GM21526 (cell line): ENCODE data around the gene EVC2.

Experiments used
- ATAC-seq: cut with Tn5 transposase; IDR thresholded peaks from one replicate; pipeline ENCODE4 v1.9.1; 2021; ENCODE audit warnings: moderate library complexity; ENCODE audit not compliant: unreplicated experiment, low FRiP score

Gene EVC2

DNA sequence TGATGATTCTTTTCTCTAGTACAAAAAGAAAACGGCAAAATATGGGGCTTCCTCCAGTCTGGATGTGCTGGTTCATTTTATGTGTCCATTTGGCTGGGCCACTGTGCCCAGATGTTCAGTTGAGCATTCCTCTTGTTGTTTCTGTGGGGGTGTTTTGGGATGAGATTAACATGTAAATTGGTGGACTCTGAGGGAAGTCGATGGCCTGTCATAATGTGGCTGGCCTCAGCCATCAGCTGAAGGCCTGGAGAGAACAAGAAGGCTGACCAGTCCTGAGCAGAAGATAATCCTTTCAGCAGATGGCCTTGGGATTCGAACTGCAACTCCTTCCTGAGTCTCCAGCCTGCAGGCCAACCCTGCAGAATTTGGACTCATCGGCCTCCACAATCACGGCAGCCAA is 136.7 kb downstream of the EVC2 start:
- ATAC-seq = no peak

DNA sequence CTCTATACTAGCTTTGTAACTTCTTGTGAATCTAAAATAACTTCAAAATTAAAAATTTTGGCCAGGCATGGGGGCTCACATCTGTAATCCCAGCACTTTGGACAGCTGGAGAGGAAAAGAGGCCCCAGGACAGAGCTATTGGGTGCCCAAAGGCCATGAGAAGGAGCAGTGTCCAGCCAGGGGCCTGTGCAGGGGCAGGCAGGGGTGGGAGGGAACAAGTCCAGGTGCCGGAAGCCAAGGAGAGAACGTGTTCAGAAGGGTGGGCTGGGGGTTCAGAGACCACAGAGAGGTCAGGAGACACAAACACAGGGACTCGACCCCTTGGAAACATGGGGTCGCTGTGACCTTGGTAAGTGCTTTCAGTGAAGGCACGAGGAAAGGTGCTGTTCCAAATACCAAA is 138.9 kb downstream of the EVC2 start:
- no peak for ATAC-seq

DNA sequence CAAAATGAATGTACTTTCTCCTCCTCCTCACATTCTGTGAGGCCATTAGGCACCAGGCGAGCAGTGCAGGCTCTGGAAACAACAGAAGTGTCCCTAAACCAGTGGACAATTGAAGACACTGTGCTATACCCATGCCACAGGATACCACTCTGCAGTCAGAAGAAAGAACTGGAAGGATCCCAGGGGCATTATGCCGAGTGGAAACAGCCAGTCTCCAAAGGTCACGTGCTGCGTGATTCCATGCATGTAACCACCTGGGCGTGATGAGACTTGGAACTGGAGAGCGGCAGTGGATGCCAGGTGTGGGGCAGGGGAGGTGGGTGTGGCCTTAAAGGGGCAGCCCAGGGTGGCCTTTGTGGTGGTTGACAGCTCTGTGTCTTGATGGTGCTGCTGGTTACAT is 139.4 kb downstream of the EVC2 start:
- no peak for ATAC-seq

DNA sequence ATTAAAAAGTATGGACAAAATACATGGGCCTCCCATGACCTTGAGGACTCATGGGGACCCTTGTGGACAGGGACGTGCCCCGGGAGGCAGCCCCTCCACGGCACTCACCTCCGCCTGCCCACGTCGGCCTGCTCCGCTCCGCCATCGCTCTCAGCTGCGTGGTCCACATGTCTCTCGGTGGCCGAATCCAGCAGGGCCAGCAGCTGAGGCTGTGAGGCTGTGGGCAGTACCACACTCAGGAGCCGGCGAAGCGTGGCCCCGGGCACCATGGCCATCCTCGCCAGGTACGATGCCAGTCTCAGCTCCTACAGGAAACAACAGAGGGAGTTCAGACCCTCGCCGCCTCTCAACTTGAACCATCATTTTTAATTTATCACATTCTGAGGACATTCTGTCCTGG is 140.0 kb downstream of the EVC2 start:
- no peak for ATAC-seq

DNA sequence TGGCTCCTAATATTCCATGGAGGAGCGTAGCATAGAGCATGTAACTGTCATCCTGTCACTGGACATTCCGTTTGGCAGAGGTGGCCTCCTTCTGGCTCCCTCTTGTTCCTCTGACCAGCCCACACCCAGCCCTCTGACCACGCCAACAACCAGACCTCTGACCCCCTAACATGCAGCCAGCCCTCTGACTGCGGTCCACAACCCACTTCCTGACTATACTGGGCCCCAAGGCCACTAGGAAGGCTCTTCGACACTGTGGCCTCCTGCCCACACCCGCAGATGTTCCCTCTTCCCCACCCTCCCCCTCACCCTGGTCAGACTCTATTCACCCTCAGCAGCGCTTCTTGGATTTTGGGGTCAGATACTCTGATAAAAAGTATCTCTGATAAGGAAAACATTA is 141.4 kb downstream of the EVC2 start:
- ATAC-seq = no peak

DNA sequence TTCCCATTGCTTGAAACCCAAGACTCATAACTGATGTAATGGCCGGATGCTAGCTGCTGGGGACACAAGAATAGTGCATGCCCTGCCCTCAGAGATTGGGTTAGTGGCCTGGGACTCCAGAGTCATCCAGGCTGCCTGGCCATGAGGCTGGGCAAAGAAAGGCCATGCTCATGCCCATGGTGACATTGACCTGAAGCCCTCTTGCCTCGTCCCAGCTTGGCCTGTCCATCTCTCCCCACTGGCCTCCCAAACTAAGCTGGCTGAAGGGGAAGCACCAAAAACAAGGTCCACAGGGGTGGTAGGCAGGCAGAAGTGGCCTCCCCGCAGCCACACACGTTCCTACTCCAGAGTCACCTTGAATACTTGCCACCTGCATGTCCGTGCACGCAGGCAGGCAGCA is 141.8 kb downstream of the EVC2 start:
- ATAC-seq = no peak

DNA sequence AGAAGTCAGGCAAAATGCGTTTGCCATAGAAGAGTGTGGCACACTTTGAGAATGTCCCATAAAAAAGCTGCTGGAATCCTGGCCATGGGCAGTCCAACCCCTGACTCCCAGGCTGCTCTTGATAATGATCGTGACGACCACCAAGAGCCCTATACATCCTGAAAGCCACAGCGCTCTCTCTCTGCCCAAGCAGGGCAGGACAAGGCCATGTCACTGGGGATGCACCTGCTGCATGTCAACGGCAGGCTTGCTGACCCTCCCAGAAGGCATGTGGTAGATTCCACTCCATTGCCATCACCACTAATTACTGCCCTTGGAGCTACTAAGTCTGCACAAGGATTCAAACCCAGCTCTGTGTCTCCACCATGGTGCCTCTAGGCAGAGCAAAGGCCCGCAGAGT is 144.5 kb downstream of the EVC2 start:
- no peak for ATAC-seq

DNA sequence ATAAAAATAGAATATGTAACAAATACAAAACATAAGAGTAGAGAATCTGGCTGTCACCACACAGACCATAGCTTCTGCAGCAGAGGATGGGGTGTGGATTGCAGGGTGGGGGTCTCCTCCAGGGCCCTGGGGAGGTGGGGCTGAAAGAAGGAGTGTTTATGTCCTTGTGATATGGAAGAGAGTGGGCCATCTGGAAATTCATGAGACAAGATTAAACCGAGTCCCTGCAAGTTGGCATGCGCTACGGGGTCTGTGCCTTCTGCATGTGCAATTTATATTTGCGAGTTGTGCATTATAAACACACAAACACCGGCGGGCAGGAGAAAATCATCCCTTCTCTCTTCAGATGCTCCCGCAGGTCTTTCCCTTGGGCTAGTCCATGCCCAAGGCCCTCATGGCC is 145.9 kb downstream of the EVC2 start:
- no peak for ATAC-seq

DNA sequence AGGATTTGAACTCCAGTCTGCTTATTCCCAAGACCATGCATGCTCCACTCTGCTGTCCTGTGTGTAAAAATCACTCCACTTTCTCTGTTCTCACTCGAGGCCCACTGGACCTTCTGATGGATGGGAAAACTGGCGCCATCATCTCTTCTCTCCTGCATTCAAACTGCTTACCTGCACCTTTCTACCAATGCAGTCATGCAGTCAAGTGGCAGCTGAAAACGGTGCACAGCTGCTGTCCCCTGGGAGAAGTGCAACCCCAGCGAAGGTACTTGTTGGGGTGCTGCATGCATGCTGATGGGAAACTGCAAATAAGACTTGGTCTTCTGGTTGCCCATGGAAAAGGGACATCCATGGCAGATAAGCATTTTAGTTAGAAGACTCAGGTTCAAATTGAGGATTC is 147.1 kb downstream of the EVC2 start:
- no peak for ATAC-seq

DNA sequence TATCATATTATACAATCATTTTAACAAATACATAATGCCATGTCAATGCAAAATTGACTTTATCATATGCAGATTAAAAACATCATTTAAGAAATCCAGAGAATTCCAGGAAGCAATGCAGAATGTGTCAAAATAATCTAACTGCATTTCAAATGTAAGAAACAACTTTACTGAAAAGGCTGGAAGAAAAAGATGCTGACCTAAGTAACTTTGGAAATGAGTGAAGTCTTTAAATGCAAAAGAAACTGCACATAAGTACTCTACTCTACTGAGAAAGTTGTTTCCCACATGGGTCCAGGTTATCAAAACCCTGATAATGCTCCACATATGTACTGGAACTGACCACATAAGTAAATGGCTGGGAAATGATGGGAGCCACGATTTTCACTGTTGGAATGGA is 149.9 kb downstream of the EVC2 start:
- ATAC-seq = no peak

DNA sequence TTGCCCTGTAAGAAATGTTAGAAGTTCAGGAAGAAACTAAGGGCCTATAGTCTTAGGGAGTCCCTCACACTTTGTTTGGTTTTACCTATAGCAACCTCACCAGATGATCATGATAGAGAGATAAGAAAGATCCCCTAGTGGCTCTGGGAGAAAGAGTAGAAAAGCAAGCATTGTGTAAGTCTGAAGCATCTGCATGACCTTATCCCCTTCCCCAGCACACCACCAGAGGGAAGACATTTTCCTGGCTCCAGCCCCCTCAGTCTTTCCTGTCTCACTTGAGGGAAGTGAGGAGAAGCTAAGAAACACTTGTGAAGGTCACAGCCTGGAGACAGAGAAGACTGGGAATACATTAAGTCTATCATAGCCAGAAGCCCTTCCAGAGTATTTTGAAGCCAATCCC is 154.0 kb downstream of the EVC2 start:
- ATAC-seq = no peak

DNA sequence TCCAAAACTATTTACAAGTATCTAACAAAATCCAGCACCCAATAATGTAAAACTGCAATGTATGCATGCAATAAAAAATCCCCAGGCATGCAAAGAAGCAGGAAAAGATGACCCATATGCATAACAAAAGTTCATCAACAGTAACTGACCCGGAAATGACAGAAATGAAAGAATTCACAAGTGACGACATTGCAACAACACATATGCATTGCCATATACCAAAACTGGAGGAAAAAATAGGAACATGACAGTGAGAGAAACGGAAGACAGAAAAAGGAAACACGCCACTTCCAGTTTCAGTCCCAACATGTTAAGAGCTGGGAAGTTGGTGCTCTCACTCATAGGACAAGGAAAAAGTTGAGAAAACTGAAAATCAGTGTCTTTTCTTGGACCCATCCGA is 154.6 kb downstream of the EVC2 start:
- ATAC-seq = no peak

DNA sequence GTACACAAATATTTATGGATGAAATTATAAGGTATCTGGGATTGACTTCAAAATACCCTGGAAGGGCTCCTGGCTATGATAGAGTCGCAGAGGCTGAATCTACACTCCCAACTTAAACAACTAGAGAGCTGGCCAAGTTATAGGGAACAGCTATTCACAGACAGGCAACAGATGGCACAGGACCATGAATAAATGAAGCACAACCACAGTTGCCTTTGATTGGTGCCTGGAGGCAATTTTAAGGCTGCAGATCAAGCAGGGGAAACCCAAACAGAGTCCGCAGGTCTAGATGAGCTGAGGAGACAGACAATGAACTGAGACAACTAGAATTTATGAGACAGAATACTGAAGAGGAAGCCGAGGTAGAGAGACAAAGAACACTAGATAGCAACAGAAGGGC is 155.9 kb downstream of the EVC2 start:
- ATAC-seq = no peak

DNA sequence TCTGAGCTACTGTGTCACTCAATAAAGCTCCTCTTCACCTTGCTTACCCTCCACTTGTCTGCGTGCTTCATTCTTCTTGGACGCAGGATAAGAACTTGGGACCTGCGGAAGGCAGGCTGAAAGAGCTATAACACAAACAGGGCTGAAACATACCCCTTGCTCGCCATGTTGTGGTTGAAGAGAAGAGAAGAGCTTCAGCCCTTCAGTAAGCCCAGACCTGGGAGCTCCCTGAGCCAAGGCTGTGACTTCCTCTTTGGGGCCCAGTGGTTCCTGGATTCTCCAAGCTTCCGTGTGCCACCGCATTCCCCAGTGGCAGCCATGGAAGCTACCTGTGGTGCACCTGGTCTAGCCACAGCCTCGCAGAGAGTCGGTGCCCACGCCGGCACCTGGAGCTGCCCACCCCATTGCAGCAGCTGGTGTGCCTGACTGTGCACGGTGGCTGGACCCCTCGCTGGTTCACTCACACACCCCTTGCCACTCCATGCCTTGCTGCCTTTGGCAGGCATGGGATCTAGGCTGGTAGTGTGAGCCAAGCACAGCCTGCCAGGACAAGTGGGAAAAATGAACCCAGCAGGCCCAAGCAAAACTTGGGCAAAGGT is 160.6 kb downstream of the EVC2 start:
- ATAC-seq = no peak

DNA sequence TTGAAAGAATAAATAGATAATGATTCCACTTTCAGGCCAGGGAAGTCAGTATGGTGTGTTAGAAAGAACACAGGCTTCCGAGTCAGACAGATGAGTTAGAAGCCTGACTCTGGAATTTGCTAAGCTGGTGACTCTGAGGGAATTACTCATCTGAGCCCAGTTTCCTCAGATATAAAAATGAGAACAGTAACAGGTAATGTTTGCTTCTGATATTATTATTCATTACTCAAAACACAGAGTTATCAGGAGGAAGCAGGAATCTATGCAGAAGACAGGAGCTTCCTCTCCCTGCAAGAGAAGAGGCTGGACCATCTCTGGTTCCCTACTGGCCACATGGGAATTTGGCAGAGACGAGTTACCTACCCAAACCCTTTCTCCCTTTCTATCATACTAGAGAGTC is 163.1 kb downstream of the EVC2 start:
- no peak for ATAC-seq

DNA sequence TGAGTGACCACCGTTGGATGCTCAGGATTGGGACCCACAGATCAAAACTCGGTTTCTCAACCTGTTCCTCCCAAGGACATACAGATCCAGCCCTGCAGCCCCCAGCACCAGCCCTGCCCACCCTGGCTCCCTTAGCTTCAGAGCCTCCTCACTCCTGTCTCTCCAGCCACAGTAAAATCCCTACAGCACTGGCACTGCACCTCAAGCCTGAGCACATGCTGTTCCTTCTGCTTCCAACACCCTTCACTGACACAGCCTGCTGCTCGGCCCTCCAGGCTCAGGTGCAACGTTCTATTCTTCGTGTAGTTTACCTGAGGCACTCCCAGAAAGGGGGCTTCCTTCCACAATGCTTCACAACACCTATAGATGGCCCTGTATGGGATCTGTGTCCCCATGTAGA is 163.6 kb downstream of the EVC2 start:
- no peak for ATAC-seq

DNA sequence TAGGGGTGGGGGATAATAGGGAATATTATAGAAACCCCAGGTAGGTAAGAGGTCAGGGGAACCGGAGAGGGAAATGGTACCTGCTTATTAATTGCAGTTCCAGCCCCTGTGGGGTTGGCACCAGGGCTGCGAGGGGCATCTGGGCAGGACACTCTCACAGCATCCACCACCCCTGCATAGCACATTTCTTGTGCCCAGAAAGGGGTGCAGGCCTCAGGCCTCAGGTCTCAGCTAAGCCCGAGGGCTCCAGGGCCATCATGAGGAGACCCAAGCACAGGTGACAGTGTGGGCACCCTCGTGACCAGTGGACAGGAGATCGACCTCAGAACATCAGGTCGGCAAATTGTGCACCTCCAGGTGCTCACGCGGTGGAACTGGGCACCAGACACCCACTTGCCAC is 164.7 kb downstream of the EVC2 start:
- ATAC-seq = no peak

DNA sequence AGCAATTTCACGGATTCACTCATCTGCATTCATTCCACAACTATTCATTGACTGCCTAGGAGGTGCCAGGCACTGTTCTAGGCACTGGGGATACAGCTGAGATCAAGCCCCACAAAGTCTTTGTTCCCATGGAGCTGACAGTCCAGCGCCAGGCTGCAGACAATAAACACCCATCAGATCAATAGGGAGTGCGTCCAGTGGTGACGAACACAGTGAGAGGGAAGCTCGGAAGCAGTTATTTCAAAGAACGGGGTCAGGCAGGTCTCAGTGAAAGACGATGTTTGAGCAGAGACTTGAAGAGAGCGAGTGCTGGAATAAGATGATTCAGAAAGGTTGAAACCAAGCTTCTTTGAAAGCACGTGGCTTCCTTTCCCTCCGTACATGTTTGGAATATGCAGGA is 167.2 kb downstream of the EVC2 start:
- no peak for ATAC-seq

DNA sequence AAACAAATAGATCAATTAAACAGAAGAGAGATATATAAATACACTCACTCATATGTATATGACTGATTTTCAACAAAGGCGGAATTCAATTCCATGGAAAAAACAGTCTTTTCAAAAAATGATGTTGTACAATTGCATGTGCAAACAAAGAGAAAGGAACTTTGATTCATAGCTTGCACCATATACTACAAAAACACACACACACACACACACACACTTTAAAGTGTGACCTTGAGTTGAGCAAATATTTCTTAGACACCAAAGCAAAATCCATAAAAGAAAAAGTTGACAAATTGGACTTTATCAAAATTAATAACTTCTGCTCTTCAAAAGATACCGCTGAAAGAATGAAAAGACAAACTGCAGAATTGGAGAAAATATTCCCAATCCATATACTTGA is 168.8 kb downstream of the EVC2 start:
- no peak for ATAC-seq

DNA sequence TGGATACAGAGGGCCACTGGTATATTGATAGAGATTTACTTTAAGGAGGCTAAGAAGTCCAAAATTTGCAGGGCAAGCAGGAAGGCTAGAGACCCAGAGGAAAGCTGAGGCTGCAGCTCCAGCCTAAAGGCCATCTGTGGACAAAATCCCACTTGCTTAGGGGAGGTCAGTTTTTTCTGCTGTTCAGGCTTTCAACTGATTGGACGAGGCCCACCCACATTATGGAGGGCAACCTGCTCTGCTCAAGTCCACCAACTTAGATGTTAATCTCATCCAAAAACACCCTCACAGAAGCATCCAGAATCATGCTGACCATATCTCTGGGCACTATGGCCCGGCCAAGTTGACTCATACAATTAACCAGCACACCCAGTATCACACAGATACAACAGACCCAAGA is 176.3 kb downstream of the EVC2 start:
- ATAC-seq = no peak

DNA sequence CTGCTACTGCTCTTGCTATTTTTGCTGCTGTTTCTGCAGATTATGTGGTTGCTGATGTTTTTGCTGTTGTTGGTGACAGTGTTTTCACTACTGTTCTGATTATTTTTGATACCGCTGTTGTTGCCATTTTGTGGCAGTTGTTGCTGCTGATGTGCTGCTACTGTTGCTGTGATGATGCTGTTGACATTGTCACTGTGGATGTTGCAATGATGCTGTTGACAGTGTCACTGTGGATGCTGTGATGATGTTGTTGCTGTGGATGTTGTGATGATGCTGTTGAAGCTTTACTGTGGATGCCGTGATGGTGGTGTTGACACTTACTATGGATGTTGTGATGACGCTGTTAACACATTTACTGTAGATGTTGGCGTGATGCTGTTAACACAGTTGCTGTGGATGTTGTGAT is 180.3 kb downstream of the EVC2 start:
- no peak for ATAC-seq

DNA sequence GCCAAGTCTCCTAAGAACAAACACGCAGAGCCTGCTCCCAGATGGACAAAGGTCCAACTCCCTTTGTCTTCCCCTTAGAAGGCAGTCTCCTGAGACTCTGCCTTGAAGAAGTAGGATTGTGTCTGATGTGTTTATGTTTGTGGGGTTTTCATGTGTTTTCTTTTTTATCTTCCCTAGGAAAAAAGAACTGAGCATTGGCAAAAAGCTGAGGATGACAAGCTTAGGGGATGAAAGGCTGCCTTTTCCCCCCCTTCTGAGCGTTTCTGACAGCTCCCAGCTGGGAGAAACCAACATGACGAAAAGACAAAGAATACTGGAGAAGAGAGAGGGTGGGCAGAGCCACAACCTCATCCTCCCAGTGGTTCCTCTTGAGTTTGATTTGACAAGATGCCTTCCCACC is 181.1 kb downstream of the EVC2 start:
- no peak for ATAC-seq

DNA sequence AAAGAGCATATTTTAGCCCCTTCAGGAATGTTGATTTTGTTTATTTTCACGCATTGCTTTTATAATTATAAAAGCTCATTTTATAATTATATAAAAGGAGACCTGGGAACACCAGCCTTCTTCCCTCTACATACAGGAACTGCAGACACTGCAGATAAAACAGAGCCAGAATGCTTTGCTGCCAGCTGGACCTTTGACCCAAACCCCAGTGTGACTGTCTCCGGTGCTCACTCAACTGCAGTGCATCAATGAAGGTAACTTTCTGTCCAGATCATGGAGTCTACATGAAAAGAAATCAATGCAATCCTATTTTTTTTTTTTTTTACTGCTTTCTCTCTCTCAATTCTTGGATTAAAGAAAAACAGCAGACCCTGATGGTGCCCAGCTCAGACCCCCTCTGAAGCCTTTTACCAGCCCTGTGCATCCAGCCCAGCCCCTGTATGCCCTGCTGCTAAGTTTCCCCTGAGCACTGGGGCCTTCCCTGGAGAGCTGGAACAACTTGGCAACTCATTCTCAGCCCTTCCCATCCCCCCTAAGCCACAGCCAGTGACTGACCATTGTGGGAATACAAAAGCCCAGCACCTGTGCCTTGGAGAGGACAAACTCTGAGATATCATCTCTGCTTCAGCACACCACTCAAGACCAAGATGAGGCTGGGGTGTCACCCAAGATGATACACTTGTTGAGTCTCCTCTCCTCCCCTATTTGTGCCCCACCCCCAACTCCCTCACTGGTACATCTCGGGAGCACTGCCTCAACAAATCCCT is 182.1 kb downstream of the EVC2 start:
- ATAC-seq = no peak
